ENCODE measurements around the gene CDH23.

DNA sequence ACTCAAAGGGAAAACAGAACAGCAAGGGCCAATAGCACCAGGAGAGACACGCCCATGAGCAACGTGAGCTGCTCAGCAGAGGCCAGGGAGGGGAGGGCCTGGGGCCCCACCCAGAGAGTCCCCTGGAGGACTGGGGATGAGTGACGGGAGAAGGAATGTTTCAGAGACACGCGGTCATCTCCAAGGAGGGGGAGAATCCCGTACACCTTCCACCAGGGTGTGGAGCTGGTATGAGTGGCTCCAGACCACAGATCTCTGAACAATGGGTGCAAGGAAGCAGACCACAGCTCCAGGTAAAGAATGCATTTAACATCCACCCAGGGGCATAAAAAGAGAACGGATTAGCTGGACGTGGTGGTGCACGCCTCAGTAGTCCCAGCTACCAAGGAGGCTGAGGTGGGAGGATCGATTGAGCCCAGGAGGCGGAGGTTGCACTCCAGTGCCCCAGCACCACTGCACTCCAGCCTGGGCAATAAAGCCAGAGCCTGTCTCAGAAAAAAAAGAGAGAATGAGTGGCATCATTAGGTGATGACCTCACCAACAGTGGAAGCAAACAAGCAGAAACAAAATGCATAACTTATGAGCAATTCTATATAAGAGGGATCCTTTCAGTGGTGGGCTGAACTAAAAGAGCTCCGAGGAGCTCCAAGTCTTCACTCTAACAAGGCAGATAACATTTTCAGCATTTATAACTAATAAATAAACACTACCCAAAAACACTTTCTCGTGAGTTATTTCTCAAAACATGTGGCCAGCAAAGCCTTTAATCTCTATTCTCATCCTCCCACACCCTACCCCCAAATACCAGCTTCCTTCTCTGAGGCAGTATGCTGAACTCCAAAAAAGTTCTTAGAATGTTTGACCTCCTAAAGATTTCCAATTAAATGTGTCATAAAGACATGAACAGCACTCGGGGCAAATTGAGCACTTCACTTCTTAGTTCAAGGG is 441.8 kb downstream of the CDH23 start:
- TF ChIP-seq CTCF (conservative IDR thresholded peaks at IDR 0.05; ENCODE audit: low read depth, low read length) (no peak), EZH2 (IDR thresholded peaks at IDR 0.05; ENCODE audit: low read length, unreplicated experiment) (no peak), EZH2phosphoT487 (IDR thresholded peaks at IDR 0.05; ENCODE audit: borderline replicate concordance, low read length) (no peak)
